Raji (cell line): ENCODE data around the gene LRRC70.

Experiments used
- POLR2A ChIP-seq: IDR thresholded peaks from 2 replicates; pipeline ENCODE4 v1.6.1; 2011; ENCODE audit warnings: low read depth, low read length, control low read depth; ENCODE audit not compliant: insufficient read depth

Gene LRRC70

DNA sequence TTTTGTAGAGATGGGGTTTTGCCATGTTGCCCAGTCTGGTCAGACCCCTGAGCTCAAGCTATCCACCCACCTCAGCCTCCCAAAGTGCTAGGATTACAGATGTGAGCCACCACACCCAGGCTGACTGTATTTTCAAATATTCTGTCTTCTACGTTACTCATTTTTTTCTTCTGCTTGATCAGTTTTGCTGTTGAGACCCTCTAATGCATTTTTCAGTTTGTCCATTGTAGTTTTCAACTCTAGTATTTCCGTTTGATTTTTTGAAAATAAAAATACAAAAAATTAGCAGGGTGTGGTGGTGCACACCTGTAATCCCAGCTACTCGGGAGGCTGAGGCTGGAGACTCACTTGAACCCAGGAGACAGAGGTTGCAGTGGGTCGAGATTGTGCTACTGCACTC lies 10.5 kb upstream of the LRRC70 start:
- no peak for TF ChIP-seq POLR2A

DNA sequence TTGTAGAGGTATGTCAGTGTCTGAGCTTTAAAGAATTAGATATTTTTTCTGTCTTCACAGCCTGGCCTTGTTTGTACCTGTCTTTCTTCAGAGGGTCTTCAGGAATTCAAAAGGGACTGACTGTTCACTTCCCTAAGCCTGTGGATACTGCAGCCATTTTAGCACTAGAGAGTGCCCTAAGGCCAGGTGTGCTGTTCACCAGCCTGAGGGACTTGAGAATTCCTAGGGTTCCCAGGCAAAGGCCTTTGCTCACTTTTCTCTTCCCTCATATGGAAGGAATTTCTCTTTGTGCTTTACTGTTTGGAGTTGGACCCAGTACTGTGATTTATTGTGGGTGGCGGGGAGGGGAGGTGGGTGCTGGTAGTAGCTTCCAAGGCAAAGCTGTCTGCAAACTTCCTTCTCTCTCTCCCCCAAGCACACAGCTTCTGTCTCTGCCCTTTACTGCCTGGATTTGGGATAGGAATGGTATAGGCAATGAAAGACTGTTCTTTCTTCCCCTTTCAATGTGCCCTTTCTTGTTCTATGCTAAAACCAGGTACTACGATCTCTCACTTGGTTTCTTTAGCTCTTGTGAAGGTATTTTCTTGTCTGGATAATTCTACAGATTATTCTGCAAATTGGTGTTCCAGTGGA lies 9.7 kb upstream of the LRRC70 start:
- TF ChIP-seq POLR2A, result no peak

- TF ChIP-seq POLR2A, result no peak
These were observed 9.1 kb upstream of the LRRC70 start for GRCh38 chr5:62569470-62569869.

GRCh38 chr5:62572918-62573514 lies 5.6 kb upstream of the LRRC70 start:
- TF ChIP-seq POLR2A, result no peak

DNA sequence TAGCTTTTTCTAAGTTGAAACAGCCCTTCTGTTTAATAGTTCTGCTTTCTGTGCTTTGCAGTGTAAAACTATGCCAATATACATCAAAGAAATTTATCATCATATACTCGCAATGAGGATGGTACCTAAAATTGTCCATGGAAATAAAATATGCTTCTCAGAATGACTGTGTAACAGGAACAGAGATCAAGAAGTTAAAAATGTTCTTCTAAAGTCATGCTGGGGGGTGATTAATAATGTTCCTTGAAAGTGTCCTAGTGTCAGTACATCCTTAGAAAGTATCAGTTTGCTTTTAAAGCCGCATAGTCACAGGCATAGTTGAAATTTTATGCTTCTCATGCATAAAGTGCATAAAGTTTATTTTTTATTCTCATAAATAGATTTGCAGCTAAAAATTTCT lies 4.0 kb upstream of the LRRC70 start:
- TF ChIP-seq POLR2A, result no peak

DNA sequence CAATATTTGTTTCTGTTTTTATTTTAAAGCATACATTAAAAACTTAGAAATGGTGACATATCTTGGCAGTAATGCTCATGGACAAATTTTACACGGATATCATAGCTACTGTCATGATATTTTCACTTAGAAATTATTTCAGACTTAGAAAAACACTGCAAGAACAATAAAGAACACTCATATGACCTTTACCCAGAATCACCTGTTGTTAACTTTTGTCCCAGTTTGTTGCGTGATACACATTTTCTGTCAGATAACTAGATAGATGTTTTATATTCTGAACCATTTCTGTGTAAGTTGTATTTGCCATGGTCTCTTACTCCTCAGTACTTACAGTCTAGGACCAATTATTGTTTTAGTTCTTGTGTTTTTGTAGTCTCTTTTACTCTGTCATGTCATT lies 3.6 kb upstream of the LRRC70 start:
- TF ChIP-seq POLR2A, result no peak

- no peak for TF ChIP-seq POLR2A
These were observed 3.1 kb upstream of the LRRC70 start for GRCh38 chr5:62575489-62575888.

DNA sequence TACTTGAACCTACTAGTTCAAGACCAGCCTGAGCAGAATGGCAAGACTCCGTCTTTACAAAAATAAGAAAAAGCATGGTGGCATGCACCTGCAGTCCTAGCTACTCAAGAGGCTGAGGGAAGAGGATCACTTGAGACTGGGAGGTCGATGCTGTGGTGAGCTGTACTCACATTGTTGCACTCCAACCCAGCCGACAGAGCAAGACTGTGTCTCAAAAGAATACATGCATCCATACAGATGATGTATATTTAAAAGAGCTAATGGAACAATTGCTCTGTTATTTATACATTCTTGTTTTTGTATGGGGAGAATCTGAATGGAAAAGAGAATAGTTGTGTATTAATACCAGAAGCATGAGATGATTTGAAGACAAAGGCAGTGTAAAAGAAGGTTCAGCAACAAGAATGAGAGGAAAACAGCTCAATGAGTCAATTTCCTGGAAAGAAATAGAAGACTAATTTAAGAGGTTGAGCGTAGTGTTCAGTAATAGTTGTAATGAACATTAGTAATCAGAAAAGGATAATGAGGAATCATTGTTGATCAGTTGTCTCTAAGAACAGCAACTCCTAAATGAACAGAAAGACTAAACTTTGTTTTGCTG lies 1.9 kb upstream of the LRRC70 start:
- no peak for TF ChIP-seq POLR2A

DNA sequence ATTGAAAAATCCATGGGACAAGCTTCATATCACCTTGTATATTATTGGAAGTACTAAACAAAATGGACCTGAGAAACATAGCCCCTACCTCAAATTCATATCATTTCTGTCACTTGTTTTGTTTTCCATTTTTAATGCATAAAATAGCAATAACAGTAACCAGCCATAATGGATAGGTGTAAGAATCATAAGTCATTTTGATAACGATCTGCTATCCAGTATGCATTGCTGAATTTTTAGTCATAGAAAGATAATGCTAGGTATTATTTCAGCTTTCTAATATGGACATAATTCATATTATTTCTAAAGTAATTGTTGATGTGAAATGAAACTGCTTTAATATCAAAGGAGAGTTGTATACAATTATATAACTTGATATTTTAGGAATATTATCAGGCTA lies 1.1 kb upstream of the LRRC70 start:
- TF ChIP-seq POLR2A, result no peak

- no peak for TF ChIP-seq POLR2A
These were observed 1.1 kb downstream of the LRRC70 start for GRCh38 chr5:62579761-62580160.

DNA sequence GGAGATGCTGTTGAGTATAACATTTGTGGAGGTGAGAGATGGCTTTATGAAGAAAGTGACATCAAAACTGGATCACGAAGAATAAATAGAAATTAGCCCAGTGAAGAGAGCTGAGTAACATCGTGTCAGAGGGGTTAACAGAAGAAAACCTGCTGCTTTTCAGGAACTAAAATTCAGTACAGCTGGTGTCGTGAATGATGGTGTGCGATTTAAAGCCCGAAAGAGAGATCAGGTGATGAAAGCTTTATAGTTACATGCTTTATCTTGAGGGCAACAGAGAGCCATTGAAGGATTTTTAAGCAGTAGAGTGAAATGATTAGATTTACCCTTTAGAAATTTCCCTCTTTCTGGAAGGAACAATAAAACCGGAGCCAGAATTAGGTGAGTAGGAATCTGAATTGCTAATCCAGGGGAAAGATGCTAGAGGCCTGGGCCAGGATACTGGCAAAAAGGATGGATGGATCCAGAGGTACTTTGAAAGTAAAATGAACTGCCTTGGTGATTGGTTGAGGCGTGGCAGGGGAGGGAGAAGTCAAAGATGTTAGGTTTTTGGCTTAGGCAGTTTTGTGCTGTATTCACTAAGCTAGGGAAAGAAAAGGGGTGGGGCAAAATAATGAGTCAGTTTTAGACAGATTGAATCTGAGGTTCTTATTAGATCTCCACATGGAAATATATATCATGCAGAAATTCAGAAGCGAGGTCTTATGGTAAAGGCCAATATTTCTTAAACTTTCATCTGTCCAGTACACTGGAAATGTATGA lies 3.4 kb downstream of the LRRC70 start:
- TF ChIP-seq POLR2A, result no peak

- TF ChIP-seq POLR2A, result no peak
These were observed 5.8 kb downstream of the LRRC70 start for GRCh38 chr5:62584391-62584790.

- TF ChIP-seq POLR2A, result no peak
These were observed 6.7 kb downstream of the LRRC70 start for GRCh38 chr5:62585306-62585705.

DNA sequence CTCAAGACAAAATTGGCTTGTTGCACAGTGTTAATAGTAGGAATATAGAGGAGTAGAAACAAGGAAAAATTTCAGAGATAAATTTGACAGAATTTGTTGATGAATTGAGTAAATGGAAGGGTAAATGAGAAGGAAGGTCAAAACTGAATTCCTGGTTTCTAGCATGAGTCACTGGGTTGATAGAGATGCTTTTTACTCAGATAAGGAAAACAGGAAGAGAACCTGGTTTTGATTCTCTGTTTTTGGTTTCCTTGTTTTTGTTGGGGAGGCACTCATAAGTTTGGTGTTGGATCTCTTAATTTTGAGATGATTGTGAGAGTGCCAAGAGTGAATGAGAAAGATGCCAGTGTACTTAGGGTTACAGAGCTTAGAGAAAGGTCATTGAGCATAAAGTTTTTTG lies 7.1 kb downstream of the LRRC70 start:
- no peak for TF ChIP-seq POLR2A

GRCh38 chr5:62587737-62588136 lies 9.1 kb downstream of the LRRC70 start:
- TF ChIP-seq POLR2A, result no peak

DNA sequence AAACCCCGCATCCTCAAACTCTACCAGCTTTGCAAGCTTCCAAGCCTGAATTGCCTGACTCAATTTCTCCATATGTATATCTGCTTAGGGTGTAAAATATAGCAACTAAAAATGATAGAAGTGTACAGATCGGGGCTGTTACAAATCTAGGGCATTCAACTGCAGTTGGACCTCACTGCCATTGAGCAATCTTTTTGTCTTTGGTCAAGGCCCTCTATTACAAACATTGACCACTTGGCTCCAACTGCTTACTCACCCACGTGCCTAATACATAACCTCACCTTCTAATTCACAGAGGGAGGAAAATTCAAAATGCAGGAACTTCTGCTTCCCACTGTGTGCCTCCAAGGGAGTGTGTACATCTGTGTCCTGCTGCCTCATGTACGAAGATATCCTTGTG lies 10.0 kb downstream of the LRRC70 start:
- no peak for TF ChIP-seq POLR2A
